AG09319 (cell line): ENCODE measurements around the gene LRRC56.
"Not testable (repeated sequence)": the region's sequence is repeated elsewhere in the genome, so short reads cannot be mapped to it uniquely, and the experiment has no call there.

Experiments used
- DNase-seq: peaks from one replicate; pipeline ENCODE4 v3.0.0-alpha.2; 2010; ENCODE audit warnings: low read depth; ENCODE audit errors: extremely low read depth
- TF ChIP-seq, protein P1 (sequence below): IDR thresholded peaks from 2 replicates; pipeline ENCODE4 v1.5.1; 2011; ENCODE audit warnings: low read depth, mild to moderate bottlenecking, inconsistent platforms, low read length, moderate library complexity

LRRC56 gene

DNA sequence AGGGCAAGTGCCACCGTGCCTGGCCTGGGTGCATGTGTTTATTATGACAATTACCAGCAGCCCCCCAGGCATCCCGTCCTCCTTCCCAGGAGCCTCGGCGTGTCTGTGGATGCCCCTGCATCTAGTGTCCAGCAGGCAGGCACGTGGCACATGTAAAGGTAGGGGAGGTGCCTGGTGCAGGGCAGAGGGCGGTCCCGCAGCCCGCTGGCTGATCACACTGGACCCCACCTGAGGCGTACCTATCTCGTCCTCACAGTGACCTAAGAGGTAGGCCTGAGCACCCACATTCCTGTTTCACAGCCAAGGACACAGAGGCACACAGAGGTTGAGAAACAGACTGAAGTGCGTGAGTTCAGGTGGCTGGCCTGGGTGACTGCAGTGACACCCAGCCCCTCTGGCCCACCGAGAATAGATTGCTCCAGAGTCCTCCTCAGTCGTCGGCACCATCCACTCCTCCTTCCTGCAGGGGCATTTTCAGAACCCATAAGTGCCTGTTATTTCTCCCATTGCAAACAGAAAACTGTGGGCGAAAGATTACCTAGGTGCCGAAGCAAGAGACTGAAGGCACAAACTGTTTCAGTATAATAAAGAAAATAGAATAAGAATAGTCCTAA is 35.9 kb downstream of the LRRC56 start:
- no peak for DNase-seq
- TF ChIP-seq, protein P1, sequence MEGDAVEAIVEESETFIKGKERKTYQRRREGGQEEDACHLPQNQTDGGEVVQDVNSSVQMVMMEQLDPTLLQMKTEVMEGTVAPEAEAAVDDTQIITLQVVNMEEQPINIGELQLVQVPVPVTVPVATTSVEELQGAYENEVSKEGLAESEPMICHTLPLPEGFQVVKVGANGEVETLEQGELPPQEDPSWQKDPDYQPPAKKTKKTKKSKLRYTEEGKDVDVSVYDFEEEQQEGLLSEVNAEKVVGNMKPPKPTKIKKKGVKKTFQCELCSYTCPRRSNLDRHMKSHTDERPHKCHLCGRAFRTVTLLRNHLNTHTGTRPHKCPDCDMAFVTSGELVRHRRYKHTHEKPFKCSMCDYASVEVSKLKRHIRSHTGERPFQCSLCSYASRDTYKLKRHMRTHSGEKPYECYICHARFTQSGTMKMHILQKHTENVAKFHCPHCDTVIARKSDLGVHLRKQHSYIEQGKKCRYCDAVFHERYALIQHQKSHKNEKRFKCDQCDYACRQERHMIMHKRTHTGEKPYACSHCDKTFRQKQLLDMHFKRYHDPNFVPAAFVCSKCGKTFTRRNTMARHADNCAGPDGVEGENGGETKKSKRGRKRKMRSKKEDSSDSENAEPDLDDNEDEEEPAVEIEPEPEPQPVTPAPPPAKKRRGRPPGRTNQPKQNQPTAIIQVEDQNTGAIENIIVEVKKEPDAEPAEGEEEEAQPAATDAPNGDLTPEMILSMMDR = no peak

DNA sequence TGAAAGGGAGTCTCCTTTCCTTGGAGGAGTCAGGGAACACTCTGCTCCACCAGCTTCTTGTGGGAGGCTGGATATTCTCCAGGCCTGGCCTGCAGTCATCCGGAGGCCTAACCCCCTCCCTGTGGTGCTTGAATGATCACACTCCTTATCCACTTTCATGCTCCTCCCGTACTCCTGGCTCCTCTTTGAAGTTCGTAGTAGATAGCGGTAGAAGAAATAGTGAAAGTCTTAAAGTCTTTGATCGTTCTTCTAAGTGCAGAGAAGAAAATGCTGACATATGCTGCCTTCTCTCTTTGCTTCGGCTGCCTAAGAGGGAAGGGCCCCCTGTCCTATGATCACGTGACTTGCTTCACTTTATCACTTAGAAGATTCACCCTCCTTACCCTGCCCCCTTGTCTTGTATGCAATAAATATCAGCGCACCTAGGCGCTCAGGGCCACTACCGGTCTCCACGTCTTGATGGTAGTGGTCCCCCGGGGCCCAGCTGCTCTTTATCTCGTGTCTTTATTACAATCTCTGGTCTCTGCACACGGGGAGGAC is 36.8 kb downstream of the LRRC56 start:
- not testable (repeated sequence) for DNase-seq

DNA sequence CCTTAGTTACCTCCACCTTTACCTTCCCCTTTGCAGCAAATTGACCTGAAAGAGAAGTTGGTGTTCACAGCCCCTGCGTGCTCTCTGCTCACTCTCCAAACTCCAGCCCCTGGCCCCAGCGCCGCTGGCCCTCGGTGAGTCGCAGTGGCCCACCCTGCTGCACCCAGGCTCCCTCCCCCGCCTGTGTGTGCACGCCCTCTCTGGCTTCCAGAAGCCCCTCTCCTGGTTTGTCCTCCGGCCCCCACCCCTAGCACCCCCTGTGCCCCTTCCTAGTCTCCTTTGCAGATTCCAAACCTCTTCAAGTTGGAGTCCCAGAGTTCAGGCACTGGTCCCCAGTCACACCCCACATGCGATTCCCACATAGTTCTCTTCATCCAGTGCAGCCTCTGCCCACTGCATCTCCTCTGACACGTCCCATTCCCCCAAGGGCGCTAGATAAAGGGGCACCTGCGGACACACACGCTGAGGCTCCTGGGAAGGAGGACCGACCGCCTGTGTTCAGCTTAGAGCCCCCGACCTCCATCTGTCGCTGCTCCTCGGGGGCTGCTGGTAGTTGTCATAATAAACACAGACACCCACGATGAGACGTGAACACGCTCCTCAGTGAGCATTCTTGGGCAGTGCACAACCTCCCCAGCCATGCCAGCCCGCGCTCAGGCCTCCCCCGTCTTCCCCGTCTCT is 37.4 kb downstream of the LRRC56 start:
- TF ChIP-seq, protein P1 = no peak
- DNase-seq = no peak

DNA sequence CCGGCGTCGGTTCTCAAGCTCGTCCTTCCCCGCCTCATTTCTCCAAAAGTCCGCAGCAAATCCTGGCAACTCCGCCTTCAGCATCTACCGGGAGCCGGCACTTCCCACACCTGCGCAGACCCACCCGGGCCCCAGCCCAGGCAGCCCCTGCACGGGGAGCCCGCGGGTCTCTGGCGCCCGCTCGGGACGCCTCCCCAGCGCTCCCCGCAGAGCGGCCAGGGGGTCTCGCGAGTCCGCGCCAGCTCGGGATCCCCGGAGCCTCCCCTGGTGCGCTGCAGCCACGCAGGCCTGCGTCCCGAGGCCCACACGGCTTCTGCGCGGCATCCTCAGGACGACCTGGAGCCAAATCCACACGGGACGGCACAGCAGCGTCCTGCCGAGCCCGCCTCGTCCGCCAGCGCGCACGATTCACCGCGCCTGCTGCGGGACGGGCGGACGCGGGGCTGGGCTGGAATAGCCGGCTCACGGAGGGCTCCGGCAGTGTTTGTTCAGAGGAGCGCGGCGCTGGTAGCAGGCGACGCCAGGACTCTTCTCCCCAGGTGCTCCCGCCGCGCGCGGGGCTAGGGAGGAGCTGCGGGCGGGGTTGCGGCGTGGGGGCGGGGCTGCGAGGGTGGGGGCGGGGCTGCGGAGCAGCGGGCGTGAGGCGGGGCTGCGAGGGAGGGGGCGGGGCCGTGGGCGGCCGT is 38.1 kb downstream of the LRRC56 start:
- TF ChIP-seq, protein P1 = no peak
- DNase-seq = no peak

DNA sequence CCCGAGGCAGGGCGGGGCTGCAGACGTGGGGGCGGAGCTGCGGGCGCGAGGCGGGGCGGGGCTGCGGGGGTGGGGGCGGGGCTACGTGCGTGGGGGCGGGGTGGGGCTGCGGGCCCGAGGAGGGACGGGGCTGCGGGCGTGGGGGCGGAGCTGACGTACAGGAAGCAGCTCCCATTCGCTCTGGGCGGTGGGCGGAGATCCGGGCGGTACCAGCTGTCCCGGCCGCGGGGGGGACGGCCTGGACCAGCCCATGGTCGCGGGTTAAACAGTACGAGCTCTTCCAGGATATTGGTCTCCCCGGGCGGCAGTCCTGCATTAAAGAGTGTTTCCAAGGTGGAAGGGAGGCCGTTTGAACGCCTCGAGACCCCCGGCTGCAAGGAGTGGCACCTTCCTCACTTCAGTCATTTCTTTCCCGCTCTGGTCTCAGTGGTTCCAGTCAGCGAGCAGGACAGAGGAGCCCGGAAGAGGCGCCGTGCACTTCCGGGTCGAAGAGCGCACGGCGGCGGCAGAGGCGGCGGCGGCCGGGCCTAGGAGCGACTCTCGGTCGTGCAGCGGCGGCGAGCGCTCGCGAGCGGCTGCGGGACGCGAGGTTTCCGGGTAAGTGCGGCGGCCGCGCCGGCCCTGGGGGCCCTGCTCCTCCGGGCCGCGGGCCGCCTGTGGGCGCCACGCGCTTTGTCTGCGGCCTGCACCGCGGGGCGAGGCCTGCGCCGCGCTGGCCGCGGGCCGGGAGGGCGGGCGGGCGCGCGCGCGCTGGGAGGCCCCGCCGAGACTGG is 38.9 kb downstream of the LRRC56 start, which contains the start of gene PHRF1:
TSS of gene PHRF1 (plus strand) at position 475 of the 773 bp plus-strand sequence. CDS start 5,043 bp downstream, outside the sequence.
- TF ChIP-seq, protein P1 = no peak
- peak; percentile 88 for DNase-seq

- TF ChIP-seq, protein P1 = no peak
- no peak for DNase-seq
Observed at GRCh38 chr11:576811-577610, 39.7 kb downstream of the LRRC56 start.

- DNase-seq = no peak
- TF ChIP-seq, protein P1 = no peak
Observed at GRCh38 chr11:577611-577894, 40.2 kb downstream of the LRRC56 start.
